Dendritic cell treated with granulocyte-macrophage colony-stimulating factor and Interleukin-4, amounts not matched to agents 40 ng/mL and 50 ng/mL, for 4 days (primary cell): ENCODE data around the gene MRRF.
A peak's percentile ranks its signal among the peaks of the same experiment; 100 is the strongest.
"Not testable (repeated sequence)": the region's sequence is repeated elsewhere in the genome, so short reads cannot be mapped to it uniquely, and the experiment has no call there.

Experiments
- H3K27ac Mint-ChIP-seq: one replicate; pipeline ENCODE4 v1.8.0; 2022; ENCODE audit warnings: mild to moderate bottlenecking, mixed read lengths
- H3K27me3 Mint-ChIP-seq: one replicate; pipeline ENCODE4 v1.8.0; 2022; ENCODE audit warnings: mild to moderate bottlenecking, mixed read lengths
- H3K36me3 Mint-ChIP-seq: one replicate; pipeline ENCODE4 v1.8.0; 2022; ENCODE audit warnings: low read depth, mixed read lengths
- H3K4me1 Mint-ChIP-seq: one replicate; pipeline ENCODE4 v1.8.0; 2022; ENCODE audit warnings: low read depth, mixed read lengths
- H3K4me3 Mint-ChIP-seq: one replicate; pipeline ENCODE4 v1.8.0; 2022; ENCODE audit warnings: mild to moderate bottlenecking, moderate library complexity, mixed read lengths
- H3K9me3 Mint-ChIP-seq: one replicate; pipeline ENCODE4 v1.8.0; 2022; ENCODE audit warnings: mixed read lengths
- intact Hi-C: fragments of 100-400 bp; cut with micrococcal nuclease; formaldehyde crosslinking; loops from one replicate; pipeline ENCODE4 v1.15.0; 2022

The MRRF gene

DNA sequence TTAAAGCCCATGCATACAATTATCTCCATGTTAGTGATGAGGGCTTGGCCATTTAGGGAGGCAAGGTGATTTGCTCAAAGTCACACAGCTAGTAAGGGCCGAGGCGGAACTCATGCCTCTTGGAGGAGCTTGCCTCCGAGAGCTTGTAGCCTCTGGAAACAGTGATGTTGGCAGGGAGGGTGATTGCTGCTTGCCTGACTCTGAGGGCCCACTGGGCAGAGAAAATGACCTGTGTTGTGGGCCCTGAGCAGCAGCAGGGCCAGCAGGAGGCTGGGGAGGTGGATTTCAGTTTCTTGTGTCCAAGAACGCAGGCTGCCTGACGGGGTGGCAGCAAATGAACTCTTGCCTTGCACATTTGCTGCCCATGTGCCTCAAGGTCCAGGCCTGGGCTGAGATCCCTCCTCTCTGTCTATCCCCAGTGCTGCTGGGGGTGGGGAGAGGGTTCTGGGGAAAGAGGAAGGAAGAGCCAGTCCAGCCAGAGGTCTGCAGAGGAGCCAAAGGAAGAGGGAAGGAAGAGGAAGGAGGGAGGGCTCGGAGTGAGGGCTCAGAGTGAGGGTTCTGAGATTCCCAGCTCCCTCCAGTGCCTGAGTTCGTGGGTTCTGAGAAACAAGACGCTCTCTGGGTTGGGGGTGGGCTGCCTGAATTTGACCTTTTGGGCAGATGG, 90.0 kb downstream of the MRRF start:
- H3K27ac Mint-ChIP-seq = peak overlapping the region; percentile 87
- H3K27me3 Mint-ChIP-seq = peaks cover 7% of the 10 kb centered on the region
- H3K4me1 Mint-ChIP-seq = peaks cover 52% of the 10 kb centered on the region
- H3K4me3 Mint-ChIP-seq = no peak overlapping the region
- peaks cover 14% of the 10 kb centered on the region for H3K36me3 Mint-ChIP-seq
- H3K9me3 Mint-ChIP-seq = peaks cover 12% of the 10 kb centered on the region
- intact Hi-C loops = loop anchor here (1.0 to 10.0 kb wide), 3 partner anchors 16 to 460 kb away; no protein-coding TSS in a partner anchor

- H3K4me1 Mint-ChIP-seq = peaks cover 56% of the 10 kb centered on the region
- intact Hi-C loops = loop anchor here (1.0 to 10.0 kb wide), 3 partner anchors 15 to 459 kb away; no protein-coding TSS in a partner anchor
Measured at GRCh38 chr9:122355336-122355875, 90.7 kb downstream of the MRRF start.

DNA sequence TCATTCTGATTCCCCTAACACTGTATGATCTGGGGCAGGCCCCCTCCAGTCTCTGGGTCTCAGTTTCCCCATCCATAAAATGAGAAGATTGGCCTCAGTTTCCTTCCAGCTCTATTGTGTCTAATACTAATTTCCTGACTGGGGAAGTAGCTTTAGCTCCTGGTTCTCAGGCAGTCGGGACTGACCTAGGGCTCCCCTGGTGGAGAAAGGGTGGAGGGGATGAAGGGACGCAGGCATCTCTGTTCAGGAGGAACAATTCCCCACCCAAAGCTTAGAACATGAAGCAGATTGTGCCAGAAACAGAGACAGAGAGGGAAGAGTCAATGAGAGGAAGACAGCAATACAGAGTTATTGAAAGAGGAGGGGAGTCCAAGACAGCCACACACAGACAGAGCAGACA, 91.9 kb downstream of the MRRF start:
- peak overlapping the region; percentile 87 for H3K27ac Mint-ChIP-seq
- intact Hi-C loops = loop anchor here (10.0 kb wide), 2 partner anchors 98 to 458 kb away; no protein-coding TSS in a partner anchor
- peaks cover 12% of the 10 kb centered on the region for H3K9me3 Mint-ChIP-seq
- H3K27me3 Mint-ChIP-seq = peaks cover 4% of the 10 kb centered on the region
- peaks cover 14% of the 10 kb centered on the region for H3K36me3 Mint-ChIP-seq
- peaks cover 59% of the 10 kb centered on the region for H3K4me1 Mint-ChIP-seq
- no peak overlapping the region for H3K4me3 Mint-ChIP-seq

More at GRCh38 chr9:122355336-122355875, 90.7 kb downstream of the MRRF start:
- peaks cover 12% of the 10 kb centered on the region for H3K9me3 Mint-ChIP-seq
- H3K36me3 Mint-ChIP-seq = peaks cover 14% of the 10 kb centered on the region
- peaks cover 4% of the 10 kb centered on the region for H3K27me3 Mint-ChIP-seq
- H3K27ac Mint-ChIP-seq = peak overlapping the region; percentile 87
- peak overlapping the region; percentile 33 for H3K4me3 Mint-ChIP-seq

- Mint-ChIP-seq H3K27ac (peak overlapping the region; percentile 13), H3K4me1 (peaks cover 47% of the 10 kb centered on the region), H3K27me3 (peaks cover 5% of the 10 kb centered on the region), H3K4me3 (no peak overlapping the region), H3K36me3 (peaks cover 8% of the 10 kb centered on the region), H3K9me3 (peaks cover 12% of the 10 kb centered on the region)
- intact Hi-C loops = no loop called here
Measured at GRCh38 chr9:122360891-122361290, 96.2 kb downstream of the MRRF start.

DNA sequence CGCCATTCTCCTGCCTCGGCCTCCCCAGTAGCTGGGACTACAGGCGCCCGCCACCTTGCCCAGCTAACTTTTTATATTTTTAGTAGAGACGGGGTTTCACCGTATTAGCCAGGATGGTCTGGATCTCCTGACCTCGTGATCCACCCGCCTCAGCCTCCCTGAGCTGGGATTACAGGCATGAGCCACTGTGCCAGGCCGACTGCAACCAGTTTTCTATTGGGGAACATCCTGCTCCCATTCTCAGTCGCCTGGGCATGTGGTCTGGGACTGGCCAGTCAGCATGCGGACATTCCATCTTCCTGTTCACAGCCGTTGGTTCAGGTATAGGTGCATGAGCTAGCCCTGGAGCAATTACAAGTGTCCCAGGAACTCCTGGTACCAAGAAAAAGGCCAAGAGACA, 98.4 kb downstream of the MRRF start:
- H3K9me3 Mint-ChIP-seq, intact Hi-C loops, H3K36me3 Mint-ChIP-seq, H3K27me3 Mint-ChIP-seq, H3K4me3 Mint-ChIP-seq, H3K27ac Mint-ChIP-seq: not testable (repeated sequence)
- H3K4me1 Mint-ChIP-seq = peaks cover 31% of the 10 kb centered on the region

GRCh38 chr9:122364117-122364782, 99.6 kb downstream of the MRRF start:
- peaks cover 4% of the 10 kb centered on the region for H3K27me3 Mint-ChIP-seq
- peaks cover 7% of the 10 kb centered on the region for H3K9me3 Mint-ChIP-seq
- peak overlapping the region; percentile 20 for H3K27ac Mint-ChIP-seq
- peaks cover 34% of the 10 kb centered on the region for H3K4me1 Mint-ChIP-seq
- intact Hi-C loops = no loop called here
- H3K4me3 Mint-ChIP-seq = no peak overlapping the region
- H3K36me3 Mint-ChIP-seq = no peaks in the 10 kb centered on the region

- H3K4me1 Mint-ChIP-seq = peaks cover 38% of the 10 kb centered on the region
- H3K9me3 Mint-ChIP-seq = peaks cover 9% of the 10 kb centered on the region
- H3K4me3 Mint-ChIP-seq = no peak overlapping the region
- intact Hi-C loops = no loop called here
- no peak overlapping the region for H3K27ac Mint-ChIP-seq
- H3K36me3 Mint-ChIP-seq = no peaks in the 10 kb centered on the region
- peaks cover 4% of the 10 kb centered on the region for H3K27me3 Mint-ChIP-seq
Measured at GRCh38 chr9:122364783-122365150, 100.1 kb downstream of the MRRF start.

DNA sequence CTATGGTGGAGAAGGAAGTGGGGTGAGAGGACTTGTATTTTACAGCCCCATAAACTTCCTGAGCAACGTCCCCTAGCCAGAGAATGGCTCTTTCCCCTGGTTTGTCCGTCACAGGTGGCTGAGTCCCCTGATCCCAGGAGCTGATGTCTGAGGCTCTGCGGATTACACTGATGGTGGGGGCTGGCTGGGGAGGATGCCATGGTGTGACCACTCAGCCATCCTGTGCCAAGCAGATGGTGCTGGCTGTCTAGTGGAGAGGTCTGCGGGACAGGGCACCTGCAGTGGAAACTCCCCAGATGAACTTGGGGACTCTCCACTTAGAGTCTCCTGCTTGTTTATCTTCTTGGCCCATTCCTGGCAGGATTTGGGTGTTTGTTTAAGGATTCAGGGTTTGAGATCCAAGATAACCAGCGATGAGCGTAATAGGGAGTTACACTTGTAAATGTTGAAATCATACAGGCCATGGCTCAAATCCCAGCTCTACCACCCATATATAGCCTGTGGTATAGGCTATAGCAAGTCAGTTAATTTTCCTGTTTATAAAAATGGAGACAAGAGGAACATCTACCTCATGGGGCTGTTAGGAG, 101.5 kb downstream of the MRRF start:
- Mint-ChIP-seq H3K9me3 (peaks cover 9% of the 10 kb centered on the region), H3K27ac (peak overlapping the region; percentile 21), H3K27me3 (peaks cover 1% of the 10 kb centered on the region), H3K4me1 (peaks cover 36% of the 10 kb centered on the region), H3K4me3 (no peak overlapping the region), H3K36me3 (peaks cover 4% of the 10 kb centered on the region)
- intact Hi-C loops = no loop called here

DNA sequence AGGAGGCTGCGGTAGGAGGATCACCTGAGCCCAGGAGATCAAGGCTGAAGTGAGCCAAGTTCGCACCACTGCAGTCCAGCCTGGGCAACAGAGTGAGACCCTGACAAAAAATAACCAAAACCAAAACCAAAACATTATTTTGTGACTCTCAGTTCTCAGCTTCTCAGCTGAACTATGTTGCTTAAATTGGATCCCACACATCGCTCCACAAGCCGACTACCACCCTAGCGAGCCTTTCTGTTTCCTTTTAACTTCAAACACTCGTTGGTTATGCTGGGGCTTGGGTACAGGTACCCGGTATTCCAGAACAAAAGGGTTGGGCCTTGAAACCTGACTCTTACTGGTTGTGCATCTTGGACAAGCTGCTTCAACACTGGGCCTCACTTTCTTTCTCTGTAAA, 102.4 kb downstream of the MRRF start:
- intact Hi-C loops = no loop called here
- Mint-ChIP-seq H3K27ac (no peak overlapping the region), H3K4me1 (peaks cover 38% of the 10 kb centered on the region), H3K27me3 (peaks cover 1% of the 10 kb centered on the region), H3K36me3 (peaks cover 13% of the 10 kb centered on the region), H3K9me3 (peaks cover 9% of the 10 kb centered on the region), H3K4me3 (no peak overlapping the region)

- H3K9me3 Mint-ChIP-seq = peaks cover 9% of the 10 kb centered on the region
- H3K36me3 Mint-ChIP-seq = peaks cover 21% of the 10 kb centered on the region
- H3K27ac Mint-ChIP-seq = no peak overlapping the region
- H3K4me1 Mint-ChIP-seq = peaks cover 41% of the 10 kb centered on the region
- no peak overlapping the region for H3K4me3 Mint-ChIP-seq
- H3K27me3 Mint-ChIP-seq = peaks cover 1% of the 10 kb centered on the region
- intact Hi-C loops = no loop called here
Measured at GRCh38 chr9:122367774-122368460, 103.2 kb downstream of the MRRF start.

- Mint-ChIP-seq H3K4me3 (no peak overlapping the region), H3K27me3 (no peaks in the 10 kb centered on the region), H3K4me1 (peaks cover 43% of the 10 kb centered on the region), H3K9me3 (peaks cover 9% of the 10 kb centered on the region), H3K36me3 (peaks cover 29% of the 10 kb centered on the region), H3K27ac (no peak overlapping the region)
- intact Hi-C loops = no loop called here
Measured at GRCh38 chr9:122368642-122369041, 104.0 kb downstream of the MRRF start.

GRCh38 chr9:122370303-122370702, 105.6 kb downstream of the MRRF start:
- Mint-ChIP-seq H3K9me3 (peaks cover 9% of the 10 kb centered on the region), H3K27me3 (no peaks in the 10 kb centered on the region), H3K27ac (peak overlapping the region; percentile 89), H3K4me3 (peak overlapping the region; percentile 98), H3K36me3 (peaks cover 44% of the 10 kb centered on the region), H3K4me1 (peaks cover 58% of the 10 kb centered on the region)
- intact Hi-C loops = loop anchor here (1.0 kb wide), 1 partner anchor 15 kb away; no protein-coding TSS in a partner anchor

DNA sequence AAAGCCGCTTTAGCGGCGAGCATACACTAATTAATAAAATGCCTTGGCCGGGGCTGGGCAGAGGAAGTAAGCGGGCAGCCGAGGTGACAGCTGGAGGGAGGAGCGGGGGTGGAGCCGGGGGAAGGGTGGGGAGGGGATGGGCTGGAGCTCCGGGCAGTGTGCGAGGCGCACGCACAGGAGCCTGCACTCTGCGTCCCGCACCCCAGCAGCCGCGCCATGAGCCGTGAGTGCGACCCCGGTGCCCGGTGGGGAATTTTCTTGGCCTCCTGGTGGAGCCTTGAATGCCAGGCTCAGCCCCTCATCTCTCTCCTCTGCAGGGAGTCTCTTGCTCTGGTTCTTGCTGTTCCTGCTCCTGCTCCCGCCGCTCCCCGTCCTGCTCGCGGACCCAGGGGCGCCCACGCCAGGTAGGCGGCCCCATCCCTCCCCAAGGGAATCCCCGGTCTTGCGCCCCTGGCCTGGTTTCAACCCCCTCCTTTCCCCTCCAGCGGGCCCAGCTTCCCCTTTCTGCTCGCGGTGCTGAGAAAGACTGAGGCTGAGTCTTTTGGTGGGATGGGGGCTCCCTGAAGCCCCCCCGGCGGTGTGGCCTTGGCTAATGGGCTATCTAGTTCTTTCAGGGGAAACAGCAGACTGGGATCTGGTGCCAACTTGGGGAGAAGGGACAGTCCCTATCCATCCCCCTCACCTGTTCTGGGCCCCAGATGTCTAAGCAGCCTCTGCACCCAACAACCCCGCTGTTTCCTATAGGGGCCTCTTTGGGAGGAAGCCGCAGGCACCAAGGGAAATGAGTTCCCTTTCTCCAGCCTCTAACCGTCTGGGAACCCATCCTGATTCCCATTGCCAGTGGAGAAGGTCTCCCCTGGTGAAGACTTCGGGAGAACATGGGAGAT, 106.4 kb downstream of the MRRF start, which contains the start of gene PTGS1:
PTGS1 (plus strand) TSS at position 156 of the 887 bp plus-strand sequence; CDS start at position 217, 61 bp downstream.
- Mint-ChIP-seq H3K27me3 (no peaks in the 10 kb centered on the region), H3K36me3 (peaks cover 52% of the 10 kb centered on the region), H3K9me3 (peaks cover 9% of the 10 kb centered on the region), H3K4me1 (peaks cover 66% of the 10 kb centered on the region), H3K4me3 (peak within 1 kb of the TSS; percentile 98), H3K27ac (peak within 1 kb of the TSS; percentile 89)
- intact Hi-C loops = loop anchor here (1.0 kb wide), 1 partner anchor 16 kb away; no protein-coding TSS in a partner anchor
